K562 (cell line): ENCODE data around the gene SIRT5. TPM values are rescaled to one million over a fixed set of nuclear protein-coding genes. Genes with fewer than 3 reads are reported as not detected.

Source experiments
- ZBTB40 ChIP-seq, 2 experiments: fragments of 450-650 bp in 1 of 2; sonication (generic) in 1 of 2; formaldehyde crosslinking in 1 of 2; IDR thresholded peaks; 2 replicates each; pipeline versions ENCODE4 v1.7.1 to v1.9.0; 2016 to 2022; ENCODE audit warnings: inconsistent platforms in 1 of 2, mild to moderate bottlenecking in 1 of 2, missing genetic modification reagents in 1 of 2
- polyA plus RNA-seq, 8 experiments: library from polyadenylated mRNA; depleted of rRNA in 4 of 8; stranded (reverse) in 5 of 8; unstranded in 3 of 8; fragments of >200 nt; fragmentation: Nextera tagmentation in 2 of 8; fragmentation: Illumina TruSeq in 1 of 8; extraction: Ambion mirVana in 2 of 8; extraction: Trizol in 1 of 8; gene quantifications; 2 replicates each; pipeline versions ENCODE4 v1.2.1 to v1.2.3, GENCODE V29; 2011 to 2014; ENCODE audit warnings: inconsistent platforms in 1 of 8, missing spikeins in 1 of 8
- total RNA-seq, 7 experiments: library from RNA; depleted of rRNA in 6 of 7; stranded (reverse); fragments of >200 nt in 6 of 7; fragmentation: Illumina TruSeq in 2 of 7; extraction: Trizol in 2 of 7; gene quantifications; 2 replicates each; pipeline versions ENCODE4 v1.2.1 to v1.2.3, GENCODE V29; 2011 to 2021; ENCODE audit warnings: low replicate concordance in 1 of 7

Gene SIRT5
- total and polyA plus RNA-seq, 9 of the 15 experiments (the other 6 are each of a cell fraction or from before 2014, with no cell fraction given) = 2.1 to 15.7 (median 11.4) TPM

GRCh38 chr6:13662651-13663334 lies 88.4 kb downstream of the SIRT5 start (continued):
- TF ChIP-seq ZBTB40 (IDR thresholded peaks at IDR 0.05) = peak; percentile 42; the same call in 1 of the 2 replicates
- TF ChIP-seq ZBTB40 (CRISPR knock-in tag; IDR thresholded peaks at IDR 0.05) = no peak
